HepG2 (cell line): ENCODE measurements around the gene RIPOR1. TPM values are rescaled to one million over a fixed set of nuclear protein-coding genes. Genes with fewer than 3 reads are reported as not detected.

Source experiments
- ARNTL ChIP-seq: sonication (generic); formaldehyde crosslinking; IDR thresholded peaks from 2 replicates; pipeline ENCODE4 v1.4.0; 2020; ENCODE audit warnings: mild to moderate bottlenecking, missing genetic modification reagents
- FOXA3 ChIP-seq: IDR thresholded peaks from 2 replicates; pipeline ENCODE4 v1.6.1; 2016; ENCODE audit warnings: missing genetic modification reagents, missing compliant biosample characterization
- HNRNPK ChIP-seq: fragments of 200-400 bp; formaldehyde crosslinking; IDR thresholded peaks from 2 replicates; pipeline ENCODE4 v1.6.1; 2018; ENCODE audit warnings: low read length, low read depth, moderate library complexity, mild to moderate bottlenecking; ENCODE audit not compliant: poor library complexity, severe bottlenecking
- HOXA5 ChIP-seq: sonication (generic); formaldehyde crosslinking; IDR thresholded peaks from 2 replicates; pipeline ENCODE4 v1.4.0; 2020; ENCODE audit warnings: missing genetic modification reagents
- MXI1 ChIP-seq: IDR thresholded peaks from 3 replicates; pipeline ENCODE4 v1.6.1; 2012; ENCODE audit warnings: low read depth, low read length, inconsistent platforms, borderline replicate concordance
- TP53 ChIP-seq: sonication (generic); formaldehyde crosslinking; conservative IDR thresholded peaks from 2 replicates; pipeline ENCODE4 v1.4.0; 2020; ENCODE audit warnings: missing genetic modification reagents
- ZC3H13 ChIP-seq: sonication (generic); formaldehyde crosslinking; IDR thresholded peaks from 2 replicates; pipeline ENCODE4 v1.8.1; 2023; ENCODE audit warnings: mild to moderate bottlenecking, missing genetic modification reagents, moderate library complexity
- ZMYM3 ChIP-seq: sonication (generic); formaldehyde crosslinking; IDR thresholded peaks from 2 replicates; pipeline ENCODE4 v1.5.1; 2020; ENCODE audit warnings: mild to moderate bottlenecking, missing genetic modification reagents
- ZNF143 ChIP-seq: sonication (generic); formaldehyde crosslinking; IDR thresholded peaks from 2 replicates; pipeline ENCODE4 v1.4.0; 2020; ENCODE audit warnings: missing genetic modification reagents
- ZNF260 ChIP-seq: sonication (generic); formaldehyde crosslinking; IDR thresholded peaks from 2 replicates; pipeline ENCODE4 v1.4.0; 2020; ENCODE audit warnings: missing genetic modification reagents, low read depth, mild to moderate bottlenecking, borderline replicate concordance
- ZSCAN25 ChIP-seq: sonication (generic); formaldehyde crosslinking; IDR thresholded peaks from 2 replicates; pipeline ENCODE4 v1.8.0; 2022; ENCODE audit warnings: mild to moderate bottlenecking, missing genetic modification reagents
- polyA plus RNA-seq, 8 experiments: library from polyadenylated mRNA; depleted of rRNA in 3 of 8; stranded (reverse) in 7 of 8; unstranded in 1 of 8; fragments of >200 nt; fragmentation: Illumina TruSeq in 4 of 8; extraction: Trizol in 4 of 8; gene quantifications; 2 replicates each; pipeline versions ENCODE4 v1.2.1 to v1.2.3, GENCODE V29; 2011 to 2016; ENCODE audit warnings: low read depth in 4 of 8, missing spikeins in 1 of 8, mixed read lengths in 1 of 8; ENCODE audit not compliant: insufficient read depth in 1 of 8
- total RNA-seq, 5 experiments: library from RNA; depleted of rRNA; stranded (reverse); fragments of >200 nt; fragmentation: Illumina TruSeq; extraction: Trizol; gene quantifications; 2 replicates each; pipeline ENCODE4 v1.2.3, GENCODE V29; 2016; ENCODE audit warnings: low read depth in 1 of 5
- TF ChIP-seq, protein P1 (sequence below): sonication (generic); formaldehyde crosslinking; conservative IDR thresholded peaks from 2 replicates; pipeline ENCODE4 v1.4.0; 2020; ENCODE audit warnings: missing genetic modification reagents
- TF ChIP-seq, protein P2 (sequence below): sonication (generic); formaldehyde crosslinking; IDR thresholded peaks from one replicate; pipeline ENCODE4 v1.5.1; 2020; ENCODE audit warnings: mild to moderate bottlenecking, missing genetic modification reagents; ENCODE audit errors: not compliant biosample characterization
- TF ChIP-seq, protein P3 (sequence below): sonication (generic); formaldehyde crosslinking; IDR thresholded peaks from 2 replicates; pipeline ENCODE4 v1.4.0; 2020; ENCODE audit warnings: mild to moderate bottlenecking, missing genetic modification reagents

The RIPOR1 gene
- total and polyA plus RNA-seq, 2 of the 13 experiments (the other 11 are each of a cell fraction or from before 2014, with no cell fraction given): 4.6 to 8.1 TPM

DNA sequence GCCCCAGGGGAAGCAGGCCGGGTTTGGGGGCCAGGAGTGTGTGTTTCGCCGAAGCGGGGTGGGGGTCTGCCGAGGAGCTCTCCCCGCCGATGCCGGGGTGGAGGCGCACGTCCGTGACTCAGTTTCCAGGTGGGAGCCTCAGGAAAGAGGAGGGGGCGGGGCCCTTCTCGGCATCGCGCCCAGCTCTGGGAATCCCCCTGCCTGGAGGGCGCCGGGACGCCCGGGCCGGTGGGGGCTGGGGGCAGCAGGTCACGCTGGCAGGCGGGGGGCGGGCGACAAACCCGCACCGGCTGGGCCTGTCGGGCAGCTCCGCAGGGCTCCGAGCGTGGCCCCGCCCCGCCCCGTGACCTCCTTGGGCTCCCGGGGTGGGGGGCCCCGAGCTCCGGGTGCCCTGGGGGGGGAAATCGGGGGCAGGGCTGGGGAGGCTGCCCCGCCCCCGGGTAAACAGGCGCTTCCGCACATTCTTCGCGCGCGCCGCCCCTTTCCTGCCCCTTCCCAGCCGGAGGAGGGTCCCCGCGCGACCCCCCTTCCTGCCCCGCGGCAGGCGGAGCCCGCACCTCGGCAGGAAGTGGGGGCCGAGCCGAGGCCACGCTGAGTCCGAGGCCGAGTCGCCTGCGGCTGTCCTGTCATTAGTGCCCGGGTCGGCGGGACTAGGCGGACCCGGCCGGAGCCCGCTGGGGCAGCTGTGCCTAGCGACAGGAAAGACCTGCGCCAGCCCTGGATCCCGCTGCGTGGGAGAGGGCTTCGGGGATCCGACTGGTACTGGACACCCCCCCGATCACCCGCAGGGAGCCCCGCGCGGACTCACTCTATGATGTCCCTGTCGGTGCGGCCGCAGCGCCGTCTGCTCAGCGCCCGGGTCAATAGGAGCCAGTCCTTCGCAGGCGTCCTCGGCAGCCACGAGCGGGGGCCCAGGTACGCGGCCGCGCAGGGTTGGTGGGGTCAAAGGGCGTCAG, 9.3 kb downstream of the RIPOR1 start (continued):
- TF ChIP-seq, protein P1, sequence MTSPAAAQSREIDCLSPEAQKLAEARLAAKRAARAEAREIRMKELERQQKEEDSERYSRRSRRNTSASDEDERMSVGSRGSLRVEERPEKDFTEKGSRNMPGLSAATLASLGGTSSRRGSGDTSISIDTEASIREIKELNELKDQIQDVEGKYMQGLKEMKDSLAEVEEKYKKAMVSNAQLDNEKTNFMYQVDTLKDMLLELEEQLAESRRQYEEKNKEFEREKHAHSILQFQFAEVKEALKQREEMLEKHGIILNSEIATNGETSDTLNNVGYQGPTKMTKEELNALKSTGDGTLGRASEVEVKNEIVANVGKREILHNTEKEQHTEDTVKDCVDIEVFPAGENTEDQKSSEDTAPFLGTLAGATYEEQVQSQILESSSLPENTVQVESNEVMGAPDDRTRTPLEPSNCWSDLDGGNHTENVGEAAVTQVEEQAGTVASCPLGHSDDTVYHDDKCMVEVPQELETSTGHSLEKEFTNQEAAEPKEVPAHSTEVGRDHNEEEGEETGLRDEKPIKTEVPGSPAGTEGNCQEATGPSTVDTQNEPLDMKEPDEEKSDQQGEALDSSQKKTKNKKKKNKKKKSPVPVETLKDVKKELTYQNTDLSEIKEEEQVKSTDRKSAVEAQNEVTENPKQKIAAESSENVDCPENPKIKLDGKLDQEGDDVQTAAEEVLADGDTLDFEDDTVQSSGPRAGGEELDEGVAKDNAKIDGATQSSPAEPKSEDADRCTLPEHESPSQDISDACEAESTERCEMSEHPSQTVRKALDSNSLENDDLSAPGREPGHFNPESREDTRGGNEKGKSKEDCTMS (CRISPR knock-in tag): no peak
- TF ChIP-seq TP53 (no peak), ZMYM3 (CRISPR knock-in tag) (no peak), ARNTL (CRISPR knock-in tag) (peak; percentile 15; the same call in 1 of the 2 replicates), ZSCAN25 (CRISPR knock-in tag) (no peak), HNRNPK (peak; percentile 84), ZNF143 (CRISPR knock-in tag) (no peak), HOXA5 (CRISPR knock-in tag) (peak; percentile 79), ZNF260 (CRISPR knock-in tag) (no peak), FOXA3 (CRISPR knock-in tag) (peak; percentile 49), MXI1 (peak; percentile 28; the same call in 1 of the 3 replicates), ZC3H13 (CRISPR knock-in tag) (no peak; the same call in 1 of the 2 replicates)
- TF ChIP-seq, protein P2, sequence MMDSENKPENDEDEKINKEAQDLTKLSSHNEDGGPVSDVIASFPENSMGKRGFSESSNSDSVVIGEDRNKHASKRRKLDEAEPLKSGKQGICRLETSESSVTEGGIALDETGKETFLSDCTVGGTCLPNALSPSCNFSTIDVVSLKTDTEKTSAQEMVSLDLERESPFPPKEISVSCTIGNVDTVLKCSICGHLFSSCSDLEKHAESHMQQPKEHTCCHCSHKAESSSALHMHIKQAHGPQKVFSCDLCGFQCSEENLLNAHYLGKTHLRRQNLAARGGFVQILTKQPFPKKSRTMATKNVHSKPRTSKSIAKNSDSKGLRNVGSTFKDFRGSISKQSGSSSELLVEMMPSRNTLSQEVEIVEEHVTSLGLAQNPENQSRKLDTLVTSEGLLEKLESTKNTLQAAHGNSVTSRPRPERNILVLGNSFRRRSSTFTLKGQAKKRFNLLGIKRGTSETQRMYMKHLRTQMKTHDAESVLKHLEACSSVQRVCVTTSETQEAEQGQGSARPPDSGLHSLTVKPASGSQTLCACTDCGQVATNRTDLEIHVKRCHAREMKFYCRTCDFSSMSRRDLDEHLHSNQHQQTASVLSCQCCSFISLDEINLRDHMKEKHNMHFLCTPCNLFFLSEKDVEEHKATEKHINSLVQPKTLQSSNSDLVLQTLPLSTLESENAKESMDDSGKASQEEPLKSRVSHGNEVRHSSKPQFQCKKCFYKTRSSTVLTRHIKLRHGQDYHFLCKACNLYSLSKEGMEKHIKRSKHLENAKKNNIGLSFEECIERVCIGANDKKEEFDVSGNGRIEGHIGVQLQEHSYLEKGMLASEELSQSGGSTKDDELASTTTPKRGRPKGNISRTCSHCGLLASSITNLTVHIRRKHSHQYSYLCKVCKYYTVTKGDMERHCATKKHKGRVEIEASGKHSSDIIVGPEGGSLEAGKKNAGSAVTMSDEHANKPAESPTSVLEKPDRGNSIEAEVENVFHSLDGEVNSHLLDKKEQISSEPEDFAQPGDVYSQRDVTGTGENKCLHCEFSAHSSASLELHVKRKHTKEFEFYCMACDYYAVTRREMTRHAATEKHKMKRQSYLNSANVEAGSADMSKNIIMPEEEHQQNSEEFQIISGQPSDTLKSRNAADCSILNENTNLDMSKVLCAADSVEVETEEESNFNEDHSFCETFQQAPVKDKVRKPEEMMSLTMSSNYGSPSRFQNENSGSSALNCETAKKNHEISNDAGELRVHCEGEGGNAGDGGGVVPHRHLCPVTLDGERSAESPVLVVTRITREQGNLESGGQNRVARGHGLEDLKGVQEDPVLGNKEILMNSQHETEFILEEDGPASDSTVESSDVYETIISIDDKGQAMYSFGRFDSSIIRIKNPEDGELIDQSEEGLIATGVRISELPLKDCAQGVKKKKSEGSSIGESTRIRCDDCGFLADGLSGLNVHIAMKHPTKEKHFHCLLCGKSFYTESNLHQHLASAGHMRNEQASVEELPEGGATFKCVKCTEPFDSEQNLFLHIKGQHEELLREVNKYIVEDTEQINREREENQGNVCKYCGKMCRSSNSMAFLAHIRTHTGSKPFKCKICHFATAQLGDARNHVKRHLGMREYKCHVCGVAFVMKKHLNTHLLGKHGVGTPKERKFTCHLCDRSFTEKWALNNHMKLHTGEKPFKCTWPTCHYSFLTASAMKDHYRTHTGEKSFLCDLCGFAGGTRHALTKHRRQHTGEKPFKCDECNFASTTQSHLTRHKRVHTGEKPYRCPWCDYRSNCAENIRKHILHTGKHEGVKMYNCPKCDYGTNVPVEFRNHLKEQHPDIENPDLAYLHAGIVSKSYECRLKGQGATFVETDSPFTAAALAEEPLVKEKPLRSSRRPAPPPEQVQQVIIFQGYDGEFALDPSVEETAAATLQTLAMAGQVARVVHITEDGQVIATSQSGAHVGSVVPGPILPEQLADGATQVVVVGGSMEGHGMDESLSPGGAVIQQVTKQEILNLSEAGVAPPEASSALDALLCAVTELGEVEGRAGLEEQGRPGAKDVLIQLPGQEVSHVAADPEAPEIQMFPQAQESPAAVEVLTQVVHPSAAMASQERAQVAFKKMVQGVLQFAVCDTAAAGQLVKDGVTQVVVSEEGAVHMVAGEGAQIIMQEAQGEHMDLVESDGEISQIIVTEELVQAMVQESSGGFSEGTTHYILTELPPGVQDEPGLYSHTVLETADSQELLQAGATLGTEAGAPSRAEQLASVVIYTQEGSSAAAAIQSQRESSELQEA: no peak
- TF ChIP-seq, protein P3, sequence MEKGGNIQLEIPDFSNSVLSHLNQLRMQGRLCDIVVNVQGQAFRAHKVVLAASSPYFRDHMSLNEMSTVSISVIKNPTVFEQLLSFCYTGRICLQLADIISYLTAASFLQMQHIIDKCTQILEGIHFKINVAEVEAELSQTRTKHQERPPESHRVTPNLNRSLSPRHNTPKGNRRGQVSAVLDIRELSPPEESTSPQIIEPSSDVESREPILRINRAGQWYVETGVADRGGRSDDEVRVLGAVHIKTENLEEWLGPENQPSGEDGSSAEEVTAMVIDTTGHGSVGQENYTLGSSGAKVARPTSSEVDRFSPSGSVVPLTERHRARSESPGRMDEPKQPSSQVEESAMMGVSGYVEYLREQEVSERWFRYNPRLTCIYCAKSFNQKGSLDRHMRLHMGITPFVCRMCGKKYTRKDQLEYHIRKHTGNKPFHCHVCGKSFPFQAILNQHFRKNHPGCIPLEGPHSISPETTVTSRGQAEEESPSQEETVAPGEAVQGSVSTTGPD (CRISPR knock-in tag): no peak
